GM18868 (cell line): Measurements from ENCODE around the gene DOHH.

Source experiments
- ATAC-seq: cut with Tn5 transposase; IDR thresholded peaks from one replicate; pipeline ENCODE4 v1.9.1; 2021; ENCODE audit warnings: mild to moderate bottlenecking, moderate library complexity; ENCODE audit not compliant: unreplicated experiment

DOHH gene

GRCh38 chr19:3443840-3444694 lies 56.4 kb downstream of the DOHH start:
- ATAC-seq: no peak

DNA sequence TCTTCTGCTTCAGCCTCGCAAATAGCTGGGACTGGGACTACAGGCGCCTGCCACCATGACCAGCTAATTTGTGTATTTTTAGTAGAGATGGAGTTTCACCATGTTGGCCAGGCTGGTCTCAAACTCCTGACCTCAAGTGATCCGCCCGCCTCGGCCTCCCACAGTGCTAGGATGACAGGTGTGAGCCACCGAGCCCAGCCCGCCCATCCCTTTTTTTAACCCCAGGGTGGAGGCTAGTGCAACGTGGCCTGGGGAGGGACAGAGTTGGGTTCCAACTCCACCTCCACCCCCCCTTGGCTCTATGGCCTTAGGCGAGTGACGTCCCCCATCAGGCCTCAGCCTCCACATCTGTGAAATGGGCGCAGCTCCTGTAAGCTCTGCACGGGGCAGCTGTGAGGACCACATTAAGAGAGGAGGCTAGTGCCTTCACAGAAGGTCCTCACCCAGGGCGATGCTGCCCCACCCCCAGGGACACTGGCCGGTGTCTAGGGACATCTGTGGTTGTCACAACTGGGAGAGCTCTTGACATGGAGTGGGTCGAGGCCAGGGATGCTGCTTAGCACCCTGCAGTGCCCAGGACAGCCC lies 57.9 kb downstream of the DOHH start:
- ATAC-seq: no peak

- no peak for ATAC-seq
Measured at GRCh38 chr19:3441986-3442329, 58.5 kb downstream of the DOHH start.

DNA sequence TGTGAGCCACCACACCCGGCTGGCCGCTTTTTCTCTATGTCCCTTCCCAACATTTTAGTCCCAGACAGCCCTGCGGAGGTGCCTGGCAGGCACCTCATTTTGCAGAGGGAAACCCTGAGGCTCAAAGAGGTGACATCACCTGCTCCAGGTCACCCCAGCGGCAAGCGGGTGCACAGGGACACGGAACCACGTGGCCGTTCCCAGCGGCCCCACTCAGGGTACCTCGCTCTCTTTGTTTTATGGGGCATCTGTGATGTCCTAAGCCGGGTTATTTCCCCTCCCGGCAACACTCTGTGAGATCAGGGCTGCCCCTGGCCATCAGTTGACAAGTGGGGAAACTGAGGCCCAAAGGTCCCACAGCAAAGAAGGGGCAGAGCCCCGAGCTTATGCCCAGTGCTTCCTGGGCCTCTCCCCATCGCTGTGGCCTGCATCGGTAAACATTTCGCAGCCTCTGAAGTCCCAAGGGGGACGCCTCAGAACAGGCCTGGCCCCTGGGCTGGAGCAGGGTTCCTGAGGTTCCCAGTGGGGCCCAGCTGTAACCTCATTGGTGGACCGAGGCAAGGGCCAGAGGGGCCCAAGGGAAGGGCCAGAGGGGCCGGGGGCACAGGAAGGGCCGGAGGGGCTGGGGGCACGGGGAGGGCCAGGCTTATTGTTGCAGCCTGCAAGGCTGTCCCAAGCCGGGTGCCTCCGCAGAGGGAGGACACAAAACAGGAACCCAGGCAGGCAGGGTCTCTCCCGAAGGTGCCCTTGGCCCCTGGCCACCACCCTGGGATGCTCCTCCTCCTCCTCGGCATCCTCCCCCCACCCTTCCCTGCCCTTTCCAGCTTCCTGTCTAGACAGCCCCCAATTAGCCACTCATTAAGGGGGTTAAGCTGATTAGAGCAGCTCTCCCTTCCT lies 59.1 kb downstream of the DOHH start:
- ATAC-seq: no peak
